HG02970 (cell line): ENCODE results near the gene RGP1.

Experiments used
- ATAC-seq: cut with Tn5 transposase; IDR thresholded peaks from one replicate; pipeline ENCODE4 v1.9.1; 2021; ENCODE audit warnings: mild to moderate bottlenecking, moderate library complexity, moderate number of reproducible peaks; ENCODE audit not compliant: unreplicated experiment, low FRiP score

RGP1 gene, protein sequence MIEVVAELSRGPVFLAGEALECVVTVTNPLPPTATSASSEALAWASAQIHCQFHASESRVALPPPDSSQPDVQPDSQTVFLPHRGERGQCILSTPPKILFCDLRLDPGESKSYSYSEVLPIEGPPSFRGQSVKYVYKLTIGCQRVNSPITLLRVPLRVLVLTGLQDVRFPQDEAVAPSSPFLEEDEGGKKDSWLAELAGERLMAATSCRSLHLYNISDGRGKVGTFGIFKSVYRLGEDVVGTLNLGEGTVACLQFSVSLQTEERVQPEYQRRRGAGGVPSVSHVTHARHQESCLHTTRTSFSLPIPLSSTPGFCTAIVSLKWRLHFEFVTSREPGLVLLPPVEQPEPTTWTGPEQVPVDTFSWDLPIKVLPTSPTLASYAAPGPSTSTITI

DNA sequence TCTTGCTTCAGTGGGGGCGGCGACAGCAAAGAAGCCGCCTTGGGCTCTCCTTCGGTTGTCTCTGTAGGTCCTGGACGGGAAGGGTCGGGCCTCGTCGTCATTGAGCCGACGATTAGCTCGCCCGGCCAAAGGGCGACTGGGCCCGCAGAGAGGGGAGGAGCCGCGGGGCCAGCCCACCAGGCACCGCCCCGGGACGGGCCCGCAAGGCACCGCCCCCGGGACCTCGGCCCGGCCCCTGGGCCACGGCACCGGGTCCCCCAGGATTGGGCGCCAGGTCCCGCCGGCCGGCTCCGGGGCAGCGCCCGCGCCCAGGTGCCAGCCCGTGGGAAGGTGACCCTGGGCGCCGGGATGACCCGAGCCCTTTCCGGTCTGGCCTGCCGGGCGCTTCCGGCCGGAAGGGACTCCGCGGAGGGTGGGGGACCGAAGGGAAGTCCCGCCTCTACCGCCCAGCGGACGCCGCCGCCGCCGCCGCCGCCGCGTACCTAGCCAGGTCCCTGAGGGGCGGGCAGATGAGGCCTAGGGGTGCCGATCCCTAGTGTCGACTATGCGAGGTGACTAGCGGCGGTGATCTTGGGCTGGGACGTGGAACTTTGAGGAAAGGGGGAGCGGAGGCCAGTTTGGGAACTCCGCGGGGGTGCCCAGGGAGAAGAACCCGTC is at the start of gene RGP1, which contains the start of gene GBA2:
Gene RGP1, plus strand, starts transcription at position 430 of the 657 bp plus-strand sequence. CDS start 469 bp downstream, outside the sequence.
Gene GBA2, minus strand, starts transcription at position 371 of the 657 bp plus-strand sequence. CDS start 524 bp downstream, outside the sequence.
- peak; percentile 67 for ATAC-seq

DNA sequence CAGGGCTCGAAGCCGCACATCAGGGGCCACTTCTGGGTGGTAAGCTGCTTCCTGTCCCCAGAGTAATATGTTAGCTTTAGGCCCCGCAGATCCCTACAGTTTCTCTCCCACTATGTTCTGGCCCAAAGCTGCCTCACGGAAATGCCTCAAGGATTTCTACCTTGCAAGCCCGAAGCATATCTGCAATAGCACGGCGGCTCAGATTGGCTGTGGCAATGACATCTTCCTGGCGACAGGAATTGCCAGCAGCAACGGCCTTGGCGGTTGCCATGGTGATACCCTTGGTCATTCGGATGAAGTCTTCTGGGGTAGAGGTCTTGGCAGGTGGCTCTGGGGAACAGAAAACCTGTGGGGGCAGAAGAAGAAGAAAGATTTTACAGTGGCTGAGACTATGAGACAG is 49.1 kb upstream of the RGP1 start:
- no peak for ATAC-seq

- ATAC-seq, result no peak
Observed at GRCh38 chr9:35700942-35701341, 48.1 kb upstream of the RGP1 start.

DNA sequence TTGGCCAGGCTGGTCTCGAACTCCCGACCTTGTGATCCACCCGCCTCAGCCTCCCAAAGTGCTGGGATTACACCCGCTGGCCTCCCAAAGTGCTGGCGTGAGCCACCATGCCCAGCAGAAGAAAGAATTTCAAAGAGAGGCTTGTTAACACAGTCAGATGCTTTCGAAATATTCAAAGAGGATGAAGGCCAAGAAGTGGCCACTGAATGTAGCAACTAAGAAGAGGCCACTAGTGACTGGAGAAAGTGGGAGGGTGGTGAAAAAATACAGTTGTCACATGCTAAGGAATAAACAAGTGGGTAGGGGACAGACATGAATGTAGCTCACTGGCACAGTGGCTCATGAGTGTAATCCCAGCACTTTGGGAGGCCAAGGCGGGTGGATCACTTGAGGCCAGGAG is 46.4 kb upstream of the RGP1 start:
- no peak for ATAC-seq

DNA sequence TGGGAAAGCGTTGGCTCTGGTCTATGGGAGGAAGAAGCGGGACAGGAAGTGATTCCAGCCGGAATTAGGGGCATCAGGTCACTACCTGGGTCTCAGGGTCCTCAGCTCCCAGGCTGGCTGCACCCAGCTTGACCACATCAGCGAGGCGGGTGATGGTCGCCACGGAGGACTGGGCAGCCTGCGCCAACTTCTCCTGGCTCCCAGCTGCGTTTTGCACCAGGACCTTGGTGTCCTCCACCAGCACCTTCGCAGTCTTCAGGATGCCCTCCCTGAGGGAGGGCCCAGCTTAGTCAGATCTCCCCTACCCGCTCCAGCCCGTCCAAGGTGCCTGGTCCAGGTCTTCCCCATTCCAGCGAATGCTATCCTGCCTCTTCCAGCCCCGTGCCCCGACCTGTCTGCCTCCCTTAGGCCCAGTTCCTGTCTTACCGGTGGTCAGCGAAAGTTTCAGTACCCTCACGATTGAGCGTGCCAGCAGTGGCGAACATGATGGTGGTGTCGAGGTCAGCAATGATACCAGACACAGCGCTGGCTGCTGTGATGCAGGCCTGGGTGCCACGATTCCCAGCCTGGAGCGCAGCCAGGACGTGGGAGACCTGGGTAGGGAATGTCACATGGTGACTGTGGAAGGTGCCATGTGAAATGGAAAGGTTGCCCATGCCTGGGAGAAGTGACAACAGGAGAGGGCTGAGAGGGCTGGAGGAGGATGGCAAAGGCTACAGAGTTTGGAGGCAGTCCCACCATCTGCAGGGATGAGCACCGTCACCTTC is 45.0 kb upstream of the RGP1 start:
- ATAC-seq, result no peak

GRCh38 chr9:35705372-35705771 is 43.7 kb upstream of the RGP1 start:
- no peak for ATAC-seq

GRCh38 chr9:35705836-35706430 is 43.2 kb upstream of the RGP1 start:
- no peak for ATAC-seq

GRCh38 chr9:35706951-35707350 is 42.1 kb upstream of the RGP1 start:
- ATAC-seq, result no peak

DNA sequence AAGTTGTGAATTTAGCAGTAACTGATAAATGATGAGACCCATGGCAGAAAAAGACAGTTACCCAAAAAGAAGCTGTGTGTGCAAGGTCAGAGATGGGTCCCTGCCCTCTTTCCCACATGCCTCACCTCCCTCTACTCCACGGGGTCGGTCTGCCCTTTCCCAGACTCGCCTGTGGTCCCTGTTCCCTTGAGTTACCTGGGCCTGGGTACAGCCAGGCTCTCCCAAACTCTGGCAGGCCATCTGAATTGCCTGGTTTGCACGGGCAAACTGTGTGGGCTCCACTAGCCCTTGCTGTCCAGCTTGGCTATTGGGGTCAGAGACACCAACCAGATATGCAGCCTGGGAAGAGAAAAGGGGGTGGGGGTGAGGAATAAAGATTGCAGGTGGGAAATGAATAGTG is 40.9 kb upstream of the RGP1 start:
- no peak for ATAC-seq

DNA sequence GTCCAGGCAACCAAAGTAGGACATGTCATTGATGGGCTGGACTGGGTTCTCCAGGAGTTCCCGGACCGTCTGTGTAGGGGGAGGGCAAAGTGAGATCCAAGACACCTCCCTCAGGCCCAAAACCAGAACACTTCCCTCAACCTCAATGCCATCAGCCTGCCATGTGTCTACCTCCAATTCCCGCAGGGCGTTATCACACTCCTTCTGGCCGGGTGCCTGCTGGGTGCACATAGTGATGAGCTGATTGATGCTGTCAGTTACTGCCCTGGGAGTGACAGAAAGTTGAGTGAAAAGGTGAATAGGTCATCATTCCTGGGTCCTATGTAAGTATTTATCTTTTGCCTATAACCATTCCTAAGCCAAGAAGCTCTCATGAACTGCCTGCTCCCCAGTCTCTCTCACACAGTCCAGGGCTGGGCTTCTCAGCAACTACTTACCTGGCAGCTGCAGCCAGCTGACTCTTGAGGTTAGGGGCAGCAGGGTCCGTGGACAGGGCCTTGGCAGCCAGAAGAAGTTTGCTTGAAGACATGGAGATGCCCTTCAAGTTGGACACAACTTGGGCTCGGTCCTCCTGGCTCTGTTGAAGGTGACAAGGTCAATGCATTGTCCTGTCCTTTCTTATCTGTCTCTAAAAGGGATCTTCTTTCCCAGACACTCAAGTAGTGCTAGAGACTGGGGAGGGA is 38.1 kb upstream of the RGP1 start:
- ATAC-seq, result no peak

DNA sequence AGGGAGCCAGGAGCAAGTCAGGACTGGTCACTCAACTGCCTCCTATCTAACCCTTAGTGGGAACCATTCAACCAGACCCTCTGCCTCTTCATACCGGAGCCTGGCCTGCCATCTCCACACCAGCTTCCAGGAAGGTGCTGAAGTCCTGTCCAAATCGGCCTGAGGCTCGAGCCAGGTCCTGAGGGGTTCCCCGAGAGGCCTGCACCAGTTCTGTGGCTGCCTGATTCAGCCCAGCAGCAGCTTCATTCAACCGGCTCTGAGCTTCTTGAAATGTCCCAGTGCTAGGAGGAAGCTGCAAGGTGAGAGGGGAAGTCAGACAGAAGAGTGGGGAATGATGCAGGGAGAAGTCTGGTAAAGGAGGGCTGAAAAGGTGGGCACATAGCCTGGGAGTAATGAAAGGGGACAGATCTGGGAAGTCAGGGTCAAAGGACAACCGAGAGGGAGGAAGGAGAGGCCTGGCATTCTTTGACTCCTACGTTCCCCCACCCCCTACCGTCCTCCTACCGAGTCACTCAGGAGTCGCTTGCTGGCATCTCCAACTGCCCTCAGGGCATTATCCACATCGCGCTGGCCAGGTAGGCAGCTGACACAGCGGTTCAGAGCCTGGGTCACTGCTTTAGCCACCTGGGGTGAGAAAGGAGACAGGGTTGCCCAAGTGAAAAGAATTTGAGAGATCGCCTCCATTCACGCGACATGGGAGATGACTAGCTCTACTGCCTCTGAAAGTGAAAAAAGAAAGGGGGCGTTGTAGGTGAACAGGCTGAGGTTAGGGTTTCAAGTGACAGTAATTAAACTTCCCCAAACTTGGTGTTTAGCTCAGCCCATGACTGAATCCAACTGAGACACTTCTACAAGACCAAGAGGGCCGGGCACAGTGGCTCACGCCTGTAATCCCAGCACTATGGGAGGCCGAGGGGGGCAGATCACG is 37.3 kb upstream of the RGP1 start:
- ATAC-seq, result no peak

- no peak for ATAC-seq
Observed at GRCh38 chr9:35712762-35713400, 36.2 kb upstream of the RGP1 start.

GRCh38 chr9:35713578-35713977 is 35.5 kb upstream of the RGP1 start:
- ATAC-seq, result no peak

DNA sequence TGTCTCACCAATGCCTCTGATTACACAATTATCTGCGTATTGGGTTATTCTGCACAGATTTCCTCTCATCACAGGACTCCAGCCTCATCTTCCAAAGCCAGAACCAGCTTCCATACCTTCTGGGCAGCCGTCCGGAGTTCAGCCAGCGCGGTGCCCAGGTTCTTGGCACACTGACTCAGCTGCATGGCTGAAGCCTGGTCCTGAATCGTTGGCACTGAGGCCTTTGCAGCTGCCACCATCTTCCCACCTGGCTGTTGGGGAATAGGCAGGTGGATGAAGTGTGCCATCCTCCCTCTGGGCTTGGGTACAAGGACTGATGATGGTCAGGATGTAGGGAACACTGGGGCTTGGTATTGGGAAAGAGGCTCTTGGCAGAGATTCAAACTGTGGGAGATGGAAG is 35.0 kb upstream of the RGP1 start:
- no peak for ATAC-seq

- ATAC-seq, result no peak
Observed at GRCh38 chr9:35714579-35715252, 34.4 kb upstream of the RGP1 start.

GRCh38 chr9:35716230-35716629 is 32.9 kb upstream of the RGP1 start:
- no peak for ATAC-seq

DNA sequence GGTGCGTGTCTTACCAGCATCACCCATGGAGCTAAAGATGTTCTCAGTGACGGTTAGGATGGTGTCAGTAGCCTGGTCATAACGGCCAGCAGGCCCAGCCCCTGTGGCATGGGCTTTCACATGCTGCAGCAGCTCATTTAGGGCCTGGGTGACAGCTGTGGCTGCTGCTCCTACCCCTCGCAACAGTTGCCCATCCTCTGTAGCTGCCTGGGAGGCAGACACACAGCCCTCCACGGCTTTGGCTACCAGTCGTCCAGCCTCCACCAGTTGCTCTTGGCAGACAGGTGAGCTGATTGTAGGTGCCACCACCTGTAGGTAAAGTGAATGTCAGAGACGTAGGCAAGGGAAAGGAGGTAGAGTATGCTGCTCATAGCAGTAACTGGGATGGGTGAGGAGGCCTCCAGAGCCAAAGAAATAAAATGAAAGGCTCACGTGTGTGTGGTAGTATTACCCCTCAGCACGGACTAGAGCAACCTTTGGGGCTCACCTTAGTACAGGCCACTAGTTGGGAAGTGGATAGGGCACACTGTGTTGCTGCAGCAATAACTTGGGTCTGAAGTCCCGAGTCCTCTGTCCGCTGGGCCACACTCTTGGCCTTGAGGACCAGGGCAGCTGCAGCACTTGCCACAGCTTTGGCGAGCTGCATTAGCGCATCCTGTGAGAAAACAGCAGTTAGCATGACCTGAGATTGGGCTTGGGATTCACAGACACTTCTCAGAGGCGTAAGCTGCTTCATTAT is 31.8 kb upstream of the RGP1 start:
- no peak for ATAC-seq
